ENCODE measurements around the gene CNTFR.

The CNTFR gene

DNA sequence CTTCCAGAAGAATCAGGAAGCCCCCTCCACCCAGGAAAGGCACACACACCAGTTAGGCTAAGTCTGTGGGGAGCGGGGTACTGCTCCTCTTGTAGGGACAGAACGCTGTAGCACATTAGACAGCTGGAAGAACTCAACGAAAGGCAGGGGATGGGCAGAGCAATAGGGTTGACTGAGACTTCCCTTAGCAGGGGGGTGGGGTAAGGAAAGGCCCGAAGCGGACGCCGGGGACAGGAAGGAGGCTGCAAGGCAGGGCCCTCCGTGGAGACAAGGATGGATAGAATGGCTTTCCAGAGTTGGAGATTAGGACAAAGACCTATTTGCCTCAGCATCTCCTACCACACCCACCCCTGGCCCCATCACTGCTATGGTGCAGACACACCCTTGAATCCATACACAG is 14.3 kb downstream of the CNTFR start:
- peaks cover 29% of the 10 kb centered on the region for H3K27me3 ChIP-seq (ENCODE audit: control insufficient read depth, low read length)
- no peaks in the 10 kb centered on the region for H4K20me1 ChIP-seq (ENCODE audit: control insufficient read depth, insufficient read depth, low read depth, low read length)
- no peak overlapping the region for H3K27ac ChIP-seq (ENCODE audit: low read depth, low read length)
- no peaks in the 10 kb centered on the region for H3K9me3 ChIP-seq (ENCODE audit: control insufficient read depth, insufficient read depth, low read length)
- H3K4me2 ChIP-seq (ENCODE audit: low read length), result no peak overlapping the region
- no peaks in the 10 kb centered on the region for H3F3A ChIP-seq (ENCODE audit: control insufficient read depth, insufficient read depth)
- H3K36me3 ChIP-seq (ENCODE audit: control insufficient read depth, low read length), result no peaks in the 10 kb centered on the region
- no peaks in the 10 kb centered on the region for H3K9me2 ChIP-seq (replicated peaks; ENCODE audit: control insufficient read depth, low read length)
- TF ChIP-seq, protein P1, sequence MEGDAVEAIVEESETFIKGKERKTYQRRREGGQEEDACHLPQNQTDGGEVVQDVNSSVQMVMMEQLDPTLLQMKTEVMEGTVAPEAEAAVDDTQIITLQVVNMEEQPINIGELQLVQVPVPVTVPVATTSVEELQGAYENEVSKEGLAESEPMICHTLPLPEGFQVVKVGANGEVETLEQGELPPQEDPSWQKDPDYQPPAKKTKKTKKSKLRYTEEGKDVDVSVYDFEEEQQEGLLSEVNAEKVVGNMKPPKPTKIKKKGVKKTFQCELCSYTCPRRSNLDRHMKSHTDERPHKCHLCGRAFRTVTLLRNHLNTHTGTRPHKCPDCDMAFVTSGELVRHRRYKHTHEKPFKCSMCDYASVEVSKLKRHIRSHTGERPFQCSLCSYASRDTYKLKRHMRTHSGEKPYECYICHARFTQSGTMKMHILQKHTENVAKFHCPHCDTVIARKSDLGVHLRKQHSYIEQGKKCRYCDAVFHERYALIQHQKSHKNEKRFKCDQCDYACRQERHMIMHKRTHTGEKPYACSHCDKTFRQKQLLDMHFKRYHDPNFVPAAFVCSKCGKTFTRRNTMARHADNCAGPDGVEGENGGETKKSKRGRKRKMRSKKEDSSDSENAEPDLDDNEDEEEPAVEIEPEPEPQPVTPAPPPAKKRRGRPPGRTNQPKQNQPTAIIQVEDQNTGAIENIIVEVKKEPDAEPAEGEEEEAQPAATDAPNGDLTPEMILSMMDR (IDR thresholded peaks at IDR 0.05; ENCODE audit: low read depth, low read length, poor library complexity, severe bottlenecking), result no peak
- no peak for TF ChIP-seq EZH2phosphoT487 (IDR thresholded peaks at IDR 0.05; ENCODE audit: borderline replicate concordance, low read length)
- H3K79me2 ChIP-seq (ENCODE audit: control insufficient read depth, low read length), result no peaks in the 10 kb centered on the region
- H3K4me1 ChIP-seq (ENCODE audit: control insufficient read depth, low read length), result no peaks in the 10 kb centered on the region
- H3K4me3 ChIP-seq (ENCODE audit: low read length), result no peak overlapping the region

DNA sequence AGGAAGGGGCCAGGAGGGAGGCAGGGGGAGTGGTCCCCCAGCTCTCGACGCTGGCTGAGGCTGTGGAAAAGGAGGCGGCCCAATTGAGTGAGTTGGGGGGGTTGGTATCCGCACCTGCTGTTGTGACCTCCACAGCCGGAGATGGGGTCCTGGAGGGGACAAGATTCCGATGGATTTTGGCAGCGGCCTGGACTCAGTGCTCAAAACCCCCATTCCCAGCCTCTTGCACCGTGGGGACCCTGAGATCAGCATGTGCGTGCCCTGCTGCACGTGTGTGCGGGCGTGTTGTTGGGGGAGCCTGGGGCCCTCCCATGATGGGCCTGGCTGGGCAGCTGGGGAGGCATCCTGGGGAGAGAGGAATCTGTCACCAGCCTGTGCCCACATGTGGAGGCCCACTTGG is 15.0 kb downstream of the CNTFR start:
- no peak overlapping the region for H3K4me2 ChIP-seq (ENCODE audit: low read length)
- no peaks in the 10 kb centered on the region for H3K36me3 ChIP-seq (ENCODE audit: control insufficient read depth, low read length)

DNA sequence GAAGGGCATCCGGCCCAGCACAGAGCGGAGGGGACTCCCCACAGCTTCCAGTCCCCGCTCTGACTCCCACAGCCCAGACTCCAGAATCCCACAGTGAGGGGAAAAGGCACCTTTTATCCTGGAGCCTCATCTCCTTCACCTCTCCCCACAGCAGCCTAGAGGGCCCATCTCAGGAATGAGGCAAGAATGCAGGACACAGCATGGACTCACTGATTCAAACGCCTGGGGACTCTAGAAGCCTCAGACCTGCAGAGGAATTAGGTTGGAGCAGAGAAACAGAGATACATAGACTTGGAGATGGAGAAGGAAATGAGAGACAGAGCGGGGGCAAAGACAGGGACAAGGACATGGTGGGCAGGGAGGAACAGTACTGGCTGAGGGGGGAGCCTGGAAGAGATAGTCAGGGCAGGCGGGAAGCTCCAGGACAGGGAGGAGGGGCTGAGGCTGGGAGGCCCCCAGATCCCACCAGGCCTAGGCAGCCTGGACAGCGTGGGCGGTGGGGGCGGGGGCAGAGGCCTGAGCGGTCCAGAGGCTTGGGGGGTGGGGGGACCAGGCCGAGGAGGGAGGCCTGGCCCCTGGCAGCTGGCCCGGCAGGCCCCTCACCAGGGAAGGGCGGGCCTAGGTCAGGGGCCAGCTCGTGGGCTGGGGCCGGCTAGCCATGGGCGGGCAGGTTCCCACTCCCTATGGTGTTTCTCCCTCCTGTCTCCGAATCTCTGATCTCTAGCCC is 15.8 kb downstream of the CNTFR start:
- Histone ChIP-seq H3K4me1 (ENCODE audit: control insufficient read depth, low read length) (no peaks in the 10 kb centered on the region), H3K9me2 (replicated peaks; ENCODE audit: control insufficient read depth, low read length) (no peaks in the 10 kb centered on the region), H3K4me3 (ENCODE audit: low read length) (no peak overlapping the region), H3K27ac (ENCODE audit: low read depth, low read length) (no peak overlapping the region), H3K4me2 (ENCODE audit: low read length) (no peak overlapping the region), H3K9me3 (ENCODE audit: control insufficient read depth, insufficient read depth, low read length) (no peaks in the 10 kb centered on the region), H3K27me3 (ENCODE audit: control insufficient read depth, low read length) (peaks cover 24% of the 10 kb centered on the region), H3F3A (ENCODE audit: control insufficient read depth, insufficient read depth) (no peaks in the 10 kb centered on the region), H3K36me3 (ENCODE audit: control insufficient read depth, low read length) (no peaks in the 10 kb centered on the region), H4K20me1 (ENCODE audit: control insufficient read depth, insufficient read depth, low read depth, low read length) (no peaks in the 10 kb centered on the region; the same call in 1 of the 2 replicates), H3K79me2 (ENCODE audit: control insufficient read depth, low read length) (no peaks in the 10 kb centered on the region)
- no peak for TF ChIP-seq EZH2phosphoT487 (IDR thresholded peaks at IDR 0.05; ENCODE audit: borderline replicate concordance, low read length)
- TF ChIP-seq, protein P1 (IDR thresholded peaks at IDR 0.05; ENCODE audit: low read depth, low read length, poor library complexity, severe bottlenecking), result no peak

More for the DNA sequence above, 15.0 kb downstream of the CNTFR start:
- H3K4me1 ChIP-seq (ENCODE audit: control insufficient read depth, low read length), result no peaks in the 10 kb centered on the region
- no peaks in the 10 kb centered on the region for H3K79me2 ChIP-seq (ENCODE audit: control insufficient read depth, low read length)
- H3K9me2 ChIP-seq (replicated peaks; ENCODE audit: control insufficient read depth, low read length), result no peaks in the 10 kb centered on the region
- H3F3A ChIP-seq (ENCODE audit: control insufficient read depth, insufficient read depth), result no peaks in the 10 kb centered on the region
- no peaks in the 10 kb centered on the region for H3K9me3 ChIP-seq (ENCODE audit: control insufficient read depth, insufficient read depth, low read length)
- H4K20me1 ChIP-seq (ENCODE audit: control insufficient read depth, insufficient read depth, low read depth, low read length), result no peaks in the 10 kb centered on the region; the same call in 1 of the 2 replicates
- no peak overlapping the region for H3K4me3 ChIP-seq (ENCODE audit: low read length)
- no peak for TF ChIP-seq EZH2phosphoT487 (IDR thresholded peaks at IDR 0.05; ENCODE audit: borderline replicate concordance, low read length)
- TF ChIP-seq, protein P1 (IDR thresholded peaks at IDR 0.05; ENCODE audit: low read depth, low read length, poor library complexity, severe bottlenecking), result no peak
- H3K27me3 ChIP-seq (ENCODE audit: control insufficient read depth, low read length), result peaks cover 28% of the 10 kb centered on the region
- no peak overlapping the region for H3K27ac ChIP-seq (ENCODE audit: low read depth, low read length)
